Stimulated activated memory B cell treated with anti-CD40 and anti-IgM and Interleukin-4, amounts not matched to agents 10 μg/mL and 1 μg/mL and 100 μg/mL, for 72 hours (primary cell): ENCODE data around the gene DNAH3.

Source experiments
- ATAC-seq: fragments of 150-1000 bp; cut with Tn5 transposase; 2 replicates; pipeline ENCODE4 v1.10.0; 2021
- H3K27ac Mint-ChIP-seq: one replicate; pipeline ENCODE4 v1.8.0; 2022; ENCODE audit warnings: mild to moderate bottlenecking, mixed read lengths
- H3K27me3 Mint-ChIP-seq: one replicate; pipeline ENCODE4 v1.8.0; 2022; ENCODE audit warnings: mixed read lengths
- H3K36me3 Mint-ChIP-seq: one replicate; pipeline ENCODE4 v1.8.0; 2022; ENCODE audit warnings: mixed read lengths
- H3K4me1 Mint-ChIP-seq: one replicate; pipeline ENCODE4 v1.8.0; 2022; ENCODE audit warnings: mixed read lengths
- H3K4me3 Mint-ChIP-seq: one replicate; pipeline ENCODE4 v1.8.0; 2022; ENCODE audit warnings: mild to moderate bottlenecking, moderate library complexity, mixed read lengths
- H3K9me3 Mint-ChIP-seq: one replicate; pipeline ENCODE4 v1.8.0; 2022; ENCODE audit warnings: mixed read lengths

DNAH3 gene

DNA sequence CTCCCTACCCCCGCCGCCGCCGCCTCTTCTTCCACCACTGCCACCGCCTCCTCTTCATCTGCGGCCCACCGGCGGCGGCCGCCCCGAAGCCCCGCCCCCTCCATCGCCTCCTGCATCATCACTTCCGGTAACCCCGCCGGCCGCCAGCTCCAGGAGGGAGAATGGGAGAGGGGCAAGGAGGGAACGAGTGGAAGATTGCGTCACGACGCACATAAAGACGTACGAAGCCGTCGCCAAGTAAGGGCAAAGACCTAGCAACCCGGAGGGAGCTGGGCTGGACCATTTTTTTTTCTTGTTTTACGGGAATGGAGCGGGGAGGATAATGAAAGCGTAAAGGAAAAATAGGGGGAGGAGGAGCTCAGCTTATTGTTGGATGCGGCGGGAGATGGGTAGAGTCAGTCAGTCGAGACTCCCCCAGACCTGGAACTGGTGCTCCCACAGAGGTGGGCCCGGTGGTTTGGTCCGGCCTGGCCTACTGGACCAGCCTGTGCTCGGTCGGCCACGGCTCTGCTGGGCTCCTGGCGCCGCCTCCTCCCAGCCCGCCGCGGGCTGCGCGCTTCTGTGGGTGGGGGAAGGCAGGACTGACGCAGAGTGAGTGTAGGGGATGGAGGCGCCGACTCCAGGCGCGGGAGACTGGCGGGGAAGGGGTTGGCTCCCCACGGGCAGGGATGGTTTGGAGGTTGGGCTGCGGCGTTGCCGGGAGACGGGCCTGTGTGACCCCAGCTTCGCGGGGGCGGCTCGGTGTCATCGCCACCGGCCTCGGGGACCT lies 250.2 kb downstream of the DNAH3 start, which contains the start of the genes DCUN1D3 and LYRM1:
DCUN1D3 (minus strand) TSS at position 60 of the 769 bp plus-strand sequence. CDS start 37,820 bp downstream, outside the sequence.
LYRM1 (plus strand) TSS at position 473 of the 769 bp plus-strand sequence. CDS start 14,785 bp downstream, outside the sequence.
- peak within 1 kb of the TSS; percentile 94 for H3K27ac Mint-ChIP-seq
- H3K4me3 Mint-ChIP-seq = peak within 1 kb of the TSS; percentile 83
- H3K36me3 Mint-ChIP-seq = peaks cover 3% of the 10 kb centered on the region
- ATAC-seq = peak; percentile 91
- H3K9me3 Mint-ChIP-seq = no peaks in the 10 kb centered on the region
- H3K27me3 Mint-ChIP-seq = no peaks in the 10 kb centered on the region
- H3K4me1 Mint-ChIP-seq = peaks cover 61% of the 10 kb centered on the region

DNA sequence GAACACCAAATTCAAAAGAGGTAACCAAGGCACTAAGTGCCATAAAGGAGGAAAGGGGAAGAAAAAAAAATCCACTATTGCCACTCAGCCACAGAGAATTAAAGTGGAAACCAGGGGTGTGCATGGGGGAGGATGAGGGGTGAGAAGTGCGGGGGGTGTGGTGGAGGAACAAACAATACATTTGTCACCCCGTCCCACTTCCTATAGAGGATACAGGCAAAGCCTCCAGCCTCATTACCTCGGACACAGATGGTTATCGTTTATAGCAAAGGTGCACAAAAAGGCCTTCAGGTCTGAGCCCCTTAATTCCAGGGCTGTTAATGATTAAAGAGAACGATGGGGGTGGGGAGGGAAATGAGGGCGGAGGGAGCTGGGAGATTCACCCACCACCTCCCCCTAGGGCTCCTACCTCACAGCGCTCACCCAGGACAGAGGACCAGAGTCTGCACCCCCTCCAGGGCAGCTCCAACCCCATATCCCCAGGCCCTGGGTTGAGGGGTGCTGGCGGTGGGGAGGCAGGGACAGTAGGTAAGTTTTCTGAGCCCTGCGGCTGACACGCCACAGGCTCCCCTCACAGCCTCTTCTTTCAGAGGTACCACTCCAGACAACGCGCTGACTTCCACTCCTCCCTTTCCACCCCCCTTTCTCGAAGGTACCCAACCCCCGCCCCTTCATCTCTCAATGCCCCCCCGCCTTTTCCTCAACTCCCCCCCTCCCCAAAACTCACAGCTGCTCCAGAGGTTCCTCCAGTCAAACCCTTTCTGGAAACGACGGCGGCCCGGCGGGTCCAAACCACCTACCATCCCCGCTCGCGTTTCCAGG lies 251.0 kb downstream of the DNAH3 start:
- Mint-ChIP-seq H3K36me3 (peaks cover 5% of the 10 kb centered on the region), H3K9me3 (no peaks in the 10 kb centered on the region), H3K27ac (peak overlapping the region; percentile 94), H3K27me3 (no peaks in the 10 kb centered on the region), H3K4me1 (peaks cover 58% of the 10 kb centered on the region), H3K4me3 (peak overlapping the region; percentile 83)
- ATAC-seq = peak; percentile 1

DNA sequence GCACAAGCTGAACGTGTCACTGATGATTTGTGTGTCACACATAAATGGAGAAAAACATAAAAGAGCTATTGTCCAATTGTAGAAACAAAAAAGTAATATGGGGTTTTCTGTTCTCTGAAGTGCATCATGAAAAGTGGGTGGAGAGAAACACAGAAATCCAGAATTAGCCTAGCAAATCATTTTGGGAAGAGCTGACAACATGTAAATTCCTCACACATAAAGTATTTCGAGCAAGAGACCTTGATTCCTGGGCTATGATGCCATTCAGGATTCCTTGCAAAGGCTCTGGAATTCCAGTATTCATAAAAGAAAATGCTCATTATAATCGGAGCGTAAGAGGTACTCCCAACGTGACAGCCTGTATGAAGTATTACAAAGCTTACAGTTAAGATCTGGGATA lies 251.6 kb downstream of the DNAH3 start:
- peaks cover 5% of the 10 kb centered on the region for H3K36me3 Mint-ChIP-seq
- no peaks in the 10 kb centered on the region for H3K27me3 Mint-ChIP-seq
- H3K4me3 Mint-ChIP-seq = peak overlapping the region; percentile 83
- no peak for ATAC-seq
- no peaks in the 10 kb centered on the region for H3K9me3 Mint-ChIP-seq
- H3K4me1 Mint-ChIP-seq = peaks cover 51% of the 10 kb centered on the region
- peak overlapping the region; percentile 94 for H3K27ac Mint-ChIP-seq

DNA sequence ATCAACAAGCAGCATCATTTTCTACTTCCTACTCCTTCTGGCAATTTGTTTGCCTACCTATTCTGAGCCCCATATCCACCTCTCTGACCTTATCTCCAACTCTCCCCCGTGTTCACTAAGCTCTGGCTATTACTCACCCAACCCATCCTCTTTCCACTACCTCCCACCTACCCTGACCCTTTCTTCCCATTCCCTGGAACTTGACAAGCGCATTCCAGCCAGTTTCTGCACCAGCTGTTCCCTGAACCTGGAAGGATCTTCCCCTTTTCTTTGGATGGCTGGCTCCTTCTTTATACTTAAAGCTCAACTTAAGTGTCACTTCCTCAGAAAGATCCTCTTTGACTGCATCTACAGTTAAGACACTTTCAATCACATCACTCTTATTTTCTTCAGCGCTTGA lies 252.7 kb downstream of the DNAH3 start:
- H3K9me3 Mint-ChIP-seq = no peaks in the 10 kb centered on the region
- peaks cover 12% of the 10 kb centered on the region for H3K36me3 Mint-ChIP-seq
- H3K27me3 Mint-ChIP-seq = no peaks in the 10 kb centered on the region
- H3K4me3 Mint-ChIP-seq = no peak overlapping the region
- H3K4me1 Mint-ChIP-seq = peaks cover 41% of the 10 kb centered on the region
- ATAC-seq = no peak
- peak overlapping the region; percentile 2 for H3K27ac Mint-ChIP-seq

DNA sequence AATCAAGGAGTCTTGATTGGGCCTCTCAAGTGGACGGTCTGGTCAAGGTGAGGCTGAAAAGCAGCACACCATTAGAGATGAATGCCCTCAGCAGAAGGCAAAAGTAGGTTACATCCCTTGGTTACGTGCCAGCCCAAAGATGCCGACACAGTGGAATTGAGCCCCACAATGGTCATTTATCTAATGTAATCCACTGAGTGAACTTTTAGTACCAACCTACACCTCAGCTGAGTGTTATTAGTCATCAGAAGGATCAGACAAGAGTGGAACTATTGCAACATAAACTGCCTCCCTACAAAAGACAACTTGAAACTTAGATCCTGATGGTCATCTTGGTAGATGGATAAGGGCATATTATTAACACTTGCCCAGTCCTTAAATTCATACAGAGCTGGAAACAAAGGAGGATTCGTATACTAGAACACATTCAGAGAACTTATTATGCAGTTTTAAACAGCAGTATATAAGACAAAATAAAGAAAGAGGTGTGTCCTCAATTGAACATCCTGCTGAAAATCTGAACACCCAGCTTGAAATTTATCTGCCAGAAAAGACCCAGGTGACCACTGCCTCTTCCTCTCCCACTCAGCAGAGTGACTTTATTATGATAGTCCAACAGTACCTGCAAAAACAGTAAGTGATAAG lies 253.3 kb downstream of the DNAH3 start:
- Mint-ChIP-seq H3K4me3 (no peak overlapping the region), H3K4me1 (peaks cover 40% of the 10 kb centered on the region), H3K27ac (peak overlapping the region; percentile 2), H3K9me3 (no peaks in the 10 kb centered on the region), H3K36me3 (peaks cover 18% of the 10 kb centered on the region), H3K27me3 (no peaks in the 10 kb centered on the region)
- no peak for ATAC-seq

DNA sequence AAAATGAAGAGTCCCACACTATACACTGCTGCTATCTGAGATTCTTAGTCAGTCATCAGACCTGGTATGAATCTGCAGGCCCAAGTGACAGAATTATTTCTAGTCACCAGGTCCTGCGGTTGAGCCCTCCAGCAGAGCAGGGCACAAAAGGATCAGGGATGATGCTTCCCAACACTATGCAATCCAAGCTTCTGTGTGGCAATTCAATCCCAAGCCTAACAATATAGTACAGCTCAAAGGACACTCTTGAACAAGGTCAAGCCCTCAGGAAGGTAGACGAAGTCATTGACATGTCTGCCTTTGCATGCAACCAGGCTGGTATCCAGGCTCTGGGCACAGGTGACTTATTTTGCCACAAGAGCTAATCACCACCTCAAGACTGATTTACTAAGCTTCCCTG lies 256.3 kb downstream of the DNAH3 start:
- peaks cover 20% of the 10 kb centered on the region for H3K4me1 Mint-ChIP-seq
- peaks cover 25% of the 10 kb centered on the region for H3K36me3 Mint-ChIP-seq
- H3K27me3 Mint-ChIP-seq = no peaks in the 10 kb centered on the region
- no peak overlapping the region for H3K27ac Mint-ChIP-seq
- no peak for ATAC-seq
- H3K9me3 Mint-ChIP-seq = no peaks in the 10 kb centered on the region
- no peak overlapping the region for H3K4me3 Mint-ChIP-seq

DNA sequence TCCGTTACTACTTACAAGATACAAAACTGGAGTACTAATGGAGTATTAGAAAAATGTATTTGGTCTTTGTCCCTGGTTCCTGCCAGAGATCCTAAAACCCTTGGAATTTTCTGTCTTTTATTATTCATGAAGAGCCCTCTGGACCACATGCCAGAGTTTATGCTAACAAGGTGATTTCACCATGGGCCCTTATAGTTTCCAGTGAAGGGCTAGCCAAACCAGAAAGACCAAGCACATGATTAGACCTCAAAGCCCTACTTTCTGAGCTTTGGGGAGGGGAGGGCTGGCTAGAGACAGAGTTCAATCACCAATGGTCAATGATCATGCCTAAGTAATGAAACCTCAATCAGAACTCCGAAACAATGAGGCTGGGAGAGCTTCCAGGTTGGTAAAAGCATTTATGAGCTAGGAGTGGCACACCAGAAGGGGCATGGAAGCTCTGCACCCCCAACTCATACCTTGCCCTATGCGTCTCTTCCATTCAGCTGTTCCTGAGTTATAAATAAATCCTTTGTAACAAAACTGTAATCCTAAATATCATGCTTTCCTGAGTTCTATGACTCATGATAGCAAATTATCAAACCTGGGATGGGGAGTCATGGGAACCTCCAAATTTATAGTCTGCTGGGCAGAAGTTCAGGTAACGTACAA lies 260.9 kb downstream of the DNAH3 start:
- H3K27me3 Mint-ChIP-seq = no peaks in the 10 kb centered on the region
- no peaks in the 10 kb centered on the region for H3K9me3 Mint-ChIP-seq
- ATAC-seq = no peak
- no peak overlapping the region for H3K4me3 Mint-ChIP-seq
- H3K27ac Mint-ChIP-seq = no peak overlapping the region
- peaks cover 26% of the 10 kb centered on the region for H3K36me3 Mint-ChIP-seq
- peaks cover 8% of the 10 kb centered on the region for H3K4me1 Mint-ChIP-seq

DNA sequence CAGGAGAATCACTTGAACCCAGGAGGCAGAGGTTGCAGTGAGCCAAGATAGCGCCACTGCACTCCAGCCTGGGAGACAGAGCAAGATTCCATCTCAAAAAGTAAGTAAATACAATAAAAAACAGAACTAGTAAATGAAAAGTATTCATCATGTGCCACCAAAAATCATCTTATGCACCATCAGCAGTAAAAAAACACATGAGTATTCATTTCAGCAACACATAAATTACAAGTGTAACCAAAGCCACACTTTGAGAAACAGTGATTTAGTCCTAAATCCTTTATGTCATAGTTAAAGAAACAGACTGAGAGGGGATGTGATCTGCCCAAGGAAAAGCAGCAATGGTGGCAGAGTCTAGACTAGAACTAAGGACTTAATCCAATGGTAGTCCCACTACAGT lies 263.4 kb downstream of the DNAH3 start:
- no peak for ATAC-seq
- H3K27ac Mint-ChIP-seq = no peak overlapping the region
- peaks cover 19% of the 10 kb centered on the region for H3K36me3 Mint-ChIP-seq
- no peaks in the 10 kb centered on the region for H3K9me3 Mint-ChIP-seq
- H3K4me1 Mint-ChIP-seq = peaks cover 8% of the 10 kb centered on the region
- H3K4me3 Mint-ChIP-seq = no peak overlapping the region
- no peaks in the 10 kb centered on the region for H3K27me3 Mint-ChIP-seq

DNA sequence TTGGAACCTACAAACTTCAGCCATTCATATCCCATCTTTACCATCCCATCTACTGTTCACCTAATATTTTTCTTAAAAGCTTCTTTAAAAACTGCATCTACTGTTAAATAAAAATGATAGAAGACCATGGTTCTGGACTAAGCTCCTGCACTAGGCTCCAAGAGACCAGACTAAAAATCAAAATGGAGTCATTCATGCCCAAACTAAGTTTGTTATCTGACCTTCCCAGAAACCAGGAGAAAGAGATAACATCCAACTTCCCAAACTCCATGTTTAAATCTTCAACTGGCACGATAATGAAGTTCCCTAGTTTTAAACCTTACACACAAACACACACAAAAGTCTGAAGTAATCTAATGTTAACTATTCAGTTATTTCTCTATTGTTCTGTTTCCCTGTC lies 264.3 kb downstream of the DNAH3 start:
- no peak overlapping the region for H3K27ac Mint-ChIP-seq
- H3K4me1 Mint-ChIP-seq = peaks cover 8% of the 10 kb centered on the region
- H3K36me3 Mint-ChIP-seq = peaks cover 13% of the 10 kb centered on the region
- no peak for ATAC-seq
- H3K27me3 Mint-ChIP-seq = no peaks in the 10 kb centered on the region
- H3K4me3 Mint-ChIP-seq = no peak overlapping the region
- no peaks in the 10 kb centered on the region for H3K9me3 Mint-ChIP-seq

DNA sequence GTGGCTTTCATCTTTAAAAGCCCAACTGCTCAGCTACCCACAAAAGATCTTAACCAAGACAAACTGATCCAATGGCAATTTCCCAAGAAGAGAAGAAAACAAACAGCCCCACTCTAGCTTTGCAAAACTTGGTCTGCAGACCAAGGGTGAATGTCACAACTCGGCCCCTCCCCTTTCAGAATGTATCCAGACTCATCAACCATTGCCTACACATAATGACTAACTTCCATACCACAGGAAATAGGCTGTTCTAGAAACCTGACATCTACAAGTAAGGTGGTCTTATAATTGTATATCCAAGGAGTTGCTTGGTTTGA lies 266.4 kb downstream of the DNAH3 start:
- Mint-ChIP-seq H3K36me3 (peaks cover 13% of the 10 kb centered on the region), H3K4me3 (no peak overlapping the region), H3K27me3 (no peaks in the 10 kb centered on the region), H3K27ac (no peak overlapping the region), H3K9me3 (no peaks in the 10 kb centered on the region), H3K4me1 (peaks cover 14% of the 10 kb centered on the region)
- no peak for ATAC-seq

DNA sequence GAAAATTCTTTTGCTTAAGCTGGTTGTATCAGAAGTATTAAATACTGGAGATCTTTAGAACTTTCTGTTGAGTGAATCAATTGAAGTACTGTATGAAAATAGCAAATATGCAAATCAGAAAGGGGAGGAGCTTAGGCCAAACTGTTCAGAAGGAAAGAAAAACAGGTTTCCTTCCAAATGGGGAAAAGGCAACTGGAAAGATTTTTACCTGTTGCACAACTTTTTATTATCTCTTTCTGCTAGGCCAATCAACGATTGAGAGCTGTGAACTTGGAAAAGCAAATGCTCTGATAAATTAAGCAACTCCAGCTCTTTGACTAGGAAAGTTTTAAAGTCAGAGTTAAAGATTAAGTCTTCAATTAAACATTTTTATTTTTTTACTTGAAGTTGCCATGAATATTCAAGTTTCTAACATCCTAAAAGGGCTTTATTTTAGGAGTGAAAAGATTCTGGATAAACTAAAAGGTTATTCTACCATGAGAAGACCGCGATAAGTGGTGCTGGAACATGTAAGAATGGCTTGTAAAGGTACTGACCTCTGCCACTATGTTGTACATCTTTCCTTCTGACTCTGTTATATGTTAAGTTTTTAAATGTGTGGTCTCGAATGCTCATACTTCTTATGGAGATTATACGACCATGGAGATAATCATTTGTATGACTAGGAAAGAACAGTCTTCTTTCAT lies 266.9 kb downstream of the DNAH3 start:
- no peak overlapping the region for H3K27ac Mint-ChIP-seq
- no peaks in the 10 kb centered on the region for H3K9me3 Mint-ChIP-seq
- no peak overlapping the region for H3K4me3 Mint-ChIP-seq
- peaks cover 19% of the 10 kb centered on the region for H3K4me1 Mint-ChIP-seq
- H3K36me3 Mint-ChIP-seq = peaks cover 13% of the 10 kb centered on the region
- no peaks in the 10 kb centered on the region for H3K27me3 Mint-ChIP-seq
- no peak for ATAC-seq
